NCI-H1417 treated with DMSO at 0.1 percent for 48 hours (cell line): Measurements from ENCODE around the gene RABGAP1L.
"Not testable (repeated sequence)": the region's sequence is repeated elsewhere in the genome, so short reads cannot be mapped to it uniquely, and the experiment has no call there.

Experiments
- DNase-seq: peaks from one replicate; lab custom pipeline; 2025; lab: John Stamatoyannopoulos, UW

The RABGAP1L gene

DNA sequence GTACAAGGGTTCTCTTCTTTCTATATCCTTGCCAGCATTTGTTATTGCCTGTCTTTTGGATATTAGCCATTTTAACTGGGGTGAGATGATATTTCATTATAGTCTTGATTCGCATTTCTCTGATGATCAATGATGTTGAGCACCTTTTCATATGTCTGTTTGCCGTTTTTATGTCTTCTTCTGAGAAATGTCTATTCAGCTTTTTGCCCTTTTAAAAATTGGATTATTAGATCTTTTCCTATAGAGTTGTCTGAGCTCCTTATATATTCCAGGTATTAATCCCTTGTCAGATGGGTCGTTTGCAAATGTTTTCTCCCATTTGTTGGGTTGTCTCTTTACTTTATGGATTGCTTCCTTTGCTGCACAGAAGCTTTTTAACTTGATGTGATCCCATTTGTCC is 883.3 kb downstream of the RABGAP1L start:
- DNase-seq = no peak

DNA sequence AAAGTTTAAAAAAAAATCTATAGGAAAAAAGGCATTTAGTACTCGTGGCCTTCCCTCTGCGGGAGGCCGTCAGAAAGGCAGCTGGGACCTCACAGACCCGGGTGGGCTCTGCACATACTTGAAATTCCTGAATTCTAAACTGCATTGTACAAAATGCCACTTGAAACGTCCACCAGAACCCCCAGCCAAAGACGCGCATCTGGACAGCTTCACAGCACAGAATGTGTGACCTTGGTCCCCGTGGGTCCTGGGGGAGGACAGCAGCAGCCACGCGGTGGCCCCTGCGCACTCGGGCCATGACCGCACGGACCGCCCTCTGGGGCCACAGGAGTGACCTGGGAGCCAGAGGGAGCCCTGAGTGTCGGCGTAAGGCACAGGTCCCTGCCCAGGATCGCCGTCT is 884.5 kb downstream of the RABGAP1L start:
- no peak for DNase-seq

DNA sequence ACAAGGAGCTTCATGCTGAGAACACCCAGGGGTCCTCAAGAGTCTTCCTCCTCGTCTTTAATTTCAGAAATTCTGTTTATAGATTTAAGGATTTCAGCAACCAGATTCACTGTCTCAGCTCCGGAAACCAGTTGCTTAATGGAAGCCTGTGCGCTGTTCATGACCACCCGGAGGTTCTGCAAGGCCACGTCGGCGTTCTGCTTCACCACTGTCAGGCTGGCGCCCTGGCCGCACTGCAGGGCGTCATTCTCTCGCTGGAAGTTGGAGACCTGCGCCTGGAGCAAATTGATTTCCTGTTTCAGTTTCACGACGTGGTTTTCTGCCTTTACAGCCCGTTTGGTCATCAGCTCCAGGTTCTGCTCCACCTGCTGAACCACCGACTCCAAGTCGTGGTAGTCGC is 885.3 kb downstream of the RABGAP1L start:
- DNase-seq = not testable (repeated sequence)
